ENCODE measurements around the gene JAKMIP1.

Gene JAKMIP1

DNA sequence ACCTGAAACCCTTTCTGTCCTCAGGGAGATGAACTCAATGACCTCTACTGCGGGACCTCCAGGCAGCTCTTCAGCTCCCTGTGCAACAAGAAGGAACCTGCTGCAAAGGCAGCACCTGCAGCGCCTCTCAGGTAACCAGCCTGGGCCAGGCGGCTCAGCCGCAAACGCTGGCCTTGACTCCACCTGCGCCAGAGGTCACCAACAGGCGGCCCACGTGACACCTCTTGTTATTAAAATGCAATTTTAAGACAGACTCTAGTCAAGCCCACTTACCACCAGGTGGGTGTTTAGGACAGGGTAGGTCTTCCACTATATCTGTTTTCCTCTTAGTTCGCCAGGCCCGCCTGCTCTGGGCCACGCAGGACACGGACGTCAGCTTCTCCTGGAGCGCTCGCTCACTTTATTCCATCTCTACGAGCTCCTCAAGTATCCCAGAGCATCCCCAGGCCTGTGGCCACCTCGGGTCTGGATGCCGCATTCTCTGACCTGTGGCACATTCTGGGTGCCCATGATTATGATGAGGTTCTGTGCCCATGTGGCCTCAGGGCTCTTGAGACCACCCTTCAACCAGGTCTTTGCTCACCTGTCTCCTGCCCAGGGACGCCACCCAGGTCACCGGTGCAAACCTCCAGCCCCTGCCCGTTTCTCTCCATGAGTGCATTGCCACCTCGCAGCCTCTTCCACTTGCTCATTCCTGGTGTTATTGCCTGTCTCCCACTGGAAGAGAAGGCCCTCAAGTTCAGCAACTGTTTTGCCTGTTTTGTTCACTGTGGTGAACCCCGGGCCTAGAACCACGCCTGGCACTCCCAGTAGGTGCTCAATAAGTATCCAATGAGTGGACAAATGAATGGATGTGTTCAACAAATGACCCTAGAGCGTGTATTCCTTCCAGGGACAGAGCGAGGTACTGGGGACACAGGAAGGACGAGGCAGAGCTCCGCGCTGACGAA is 32.8 kb upstream of the JAKMIP1 start:
- no peak for DNase-seq (ENCODE audit: extremely low read depth, low read depth)
- TF ChIP-seq CTCF (IDR thresholded peaks at IDR 0.05; ENCODE audit: low read depth, low read length): no peak

DNA sequence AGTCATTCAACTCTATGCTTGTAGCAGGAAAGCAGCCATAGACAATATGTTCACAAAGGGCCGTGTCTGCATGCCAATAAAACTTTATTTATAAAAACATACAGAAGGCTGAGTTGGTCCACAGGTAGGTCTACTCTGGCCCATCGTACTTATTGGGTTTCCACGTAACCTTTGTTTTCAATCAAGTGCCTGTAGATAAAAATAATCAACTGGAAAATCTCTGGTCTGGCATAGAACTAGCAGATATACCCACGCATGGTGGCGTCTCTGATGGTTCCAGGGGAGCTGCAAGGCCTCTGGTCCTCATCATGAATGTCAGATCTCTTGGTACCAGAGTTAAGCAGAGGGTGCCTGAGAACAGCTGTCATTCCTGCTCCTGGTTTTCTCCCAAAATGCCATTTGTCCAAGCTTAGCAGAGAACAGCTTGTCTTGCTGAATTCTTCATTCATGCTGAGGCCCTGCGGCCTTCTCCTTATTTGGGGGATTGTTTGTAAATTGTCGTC is 31.4 kb upstream of the JAKMIP1 start:
- no peak for TF ChIP-seq CTCF (IDR thresholded peaks at IDR 0.05; ENCODE audit: low read depth, low read length)
- DNase-seq (ENCODE audit: extremely low read depth, low read depth): no peak

- DNase-seq (ENCODE audit: extremely low read depth, low read depth): no peak
- TF ChIP-seq CTCF (IDR thresholded peaks at IDR 0.05; ENCODE audit: low read depth, low read length): no peak
These were observed 30.7 kb upstream of the JAKMIP1 start for GRCh38 chr4:6230827-6231662.

DNA sequence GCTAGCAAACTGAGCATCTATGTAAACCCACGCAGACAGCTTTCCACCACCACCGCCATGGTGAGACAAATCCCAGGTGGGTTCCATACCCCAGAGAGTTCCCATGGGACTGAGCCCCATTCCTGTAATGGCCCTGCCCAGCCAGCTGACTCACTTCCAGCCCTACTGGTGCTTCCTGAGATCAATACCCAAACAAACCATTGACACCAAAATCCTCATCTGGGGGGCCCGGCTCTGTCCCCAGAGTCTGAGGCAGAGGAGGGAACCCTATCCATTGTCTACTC is 30.1 kb upstream of the JAKMIP1 start:
- TF ChIP-seq CTCF (IDR thresholded peaks at IDR 0.05; ENCODE audit: low read depth, low read length): no peak

DNA sequence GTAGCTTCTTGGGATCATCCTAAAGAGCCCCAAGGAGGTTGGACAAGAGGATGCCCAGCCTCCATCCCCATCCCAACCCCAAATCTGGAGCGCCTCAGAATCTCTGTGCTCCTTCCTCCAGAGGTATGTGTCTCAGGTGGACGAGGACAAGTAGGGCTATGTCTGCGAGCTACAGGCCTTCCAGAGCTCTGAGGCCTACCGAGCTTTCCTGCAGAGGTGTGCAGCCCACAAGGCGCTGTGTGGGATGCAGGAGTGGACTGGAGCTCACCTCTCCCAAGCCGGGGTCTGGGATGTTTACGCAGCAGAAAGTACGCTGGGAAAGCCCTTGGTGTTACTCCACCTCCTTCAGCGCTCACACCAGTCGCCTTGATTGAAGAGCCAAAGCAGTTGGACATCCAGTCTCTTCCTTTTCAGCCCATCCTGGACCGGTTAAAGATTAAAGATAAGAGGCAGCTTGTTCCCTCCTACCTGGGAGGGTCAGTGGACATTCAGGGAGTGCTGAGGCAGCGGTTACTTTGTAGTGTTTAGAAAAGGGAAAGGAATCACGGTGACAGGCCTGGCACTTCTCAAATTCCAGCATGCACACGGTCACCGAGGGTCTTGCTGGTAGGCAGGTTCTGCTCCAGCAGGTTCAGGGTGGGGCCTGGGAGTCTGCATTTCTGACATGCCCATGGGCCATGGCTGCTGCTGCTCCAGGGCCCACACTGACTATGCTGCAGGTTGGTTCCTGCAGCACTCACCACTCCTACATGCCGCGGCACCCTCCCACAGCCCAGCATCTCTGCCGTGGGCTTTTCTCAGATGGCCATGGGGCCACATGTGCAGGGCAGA is 29.5 kb upstream of the JAKMIP1 start:
- no peak for DNase-seq (ENCODE audit: extremely low read depth, low read depth)
- TF ChIP-seq CTCF (IDR thresholded peaks at IDR 0.05; ENCODE audit: low read depth, low read length): no peak

More for the DNA sequence above, 30.1 kb upstream of the JAKMIP1 start:
- no peak for DNase-seq (ENCODE audit: extremely low read depth, low read depth)

DNA sequence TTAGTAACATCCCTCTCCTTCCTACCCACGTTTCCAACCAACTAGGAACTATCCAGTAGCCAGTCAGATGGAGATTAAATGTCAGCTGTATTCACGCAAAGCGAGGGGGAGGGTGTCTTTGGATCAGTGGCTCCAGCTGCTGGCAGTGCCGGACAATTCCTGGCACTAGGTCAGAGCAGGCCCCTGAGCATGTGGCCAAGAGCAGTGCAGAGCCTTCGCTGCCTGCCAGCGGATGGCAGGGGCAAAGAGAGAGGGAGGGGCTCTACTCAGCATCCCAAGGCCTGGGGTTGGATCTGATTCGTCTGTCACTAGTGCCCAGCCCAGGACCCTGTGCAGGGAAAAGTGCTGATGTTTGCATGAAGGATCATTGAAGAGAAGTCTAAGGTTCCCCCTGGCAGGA is 28.7 kb upstream of the JAKMIP1 start:
- no peak for TF ChIP-seq CTCF (IDR thresholded peaks at IDR 0.05; ENCODE audit: low read depth, low read length)
- DNase-seq (ENCODE audit: extremely low read depth, low read depth): no peak
